GM18868 (cell line): Measurements from ENCODE around the gene MINDY4.

Experiments
- ATAC-seq: cut with Tn5 transposase; IDR thresholded peaks from one replicate; pipeline ENCODE4 v1.9.1; 2021; ENCODE audit warnings: mild to moderate bottlenecking, moderate library complexity; ENCODE audit not compliant: unreplicated experiment

The MINDY4 gene

DNA sequence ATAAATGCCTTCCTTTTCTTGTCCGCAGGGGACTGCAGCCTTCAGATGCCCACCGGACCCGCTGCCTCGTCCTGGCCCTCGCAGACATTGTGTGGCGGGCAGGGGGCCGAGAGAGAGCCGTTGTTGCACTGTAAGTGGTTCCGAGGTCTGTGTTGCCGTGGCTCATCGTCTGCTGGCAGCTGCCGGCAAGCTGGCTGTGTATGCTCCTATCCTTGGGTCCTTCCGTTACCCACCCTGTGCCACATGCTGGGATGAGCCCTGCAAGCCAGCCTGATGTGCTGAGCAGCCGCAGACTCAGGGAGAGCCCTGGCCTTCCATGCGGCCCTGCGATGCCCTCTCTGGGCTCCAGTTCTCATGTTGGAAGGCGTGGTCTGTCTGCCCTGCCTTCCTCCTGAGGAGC lies 79.2 kb downstream of the MINDY4 start:
- no peak for ATAC-seq

DNA sequence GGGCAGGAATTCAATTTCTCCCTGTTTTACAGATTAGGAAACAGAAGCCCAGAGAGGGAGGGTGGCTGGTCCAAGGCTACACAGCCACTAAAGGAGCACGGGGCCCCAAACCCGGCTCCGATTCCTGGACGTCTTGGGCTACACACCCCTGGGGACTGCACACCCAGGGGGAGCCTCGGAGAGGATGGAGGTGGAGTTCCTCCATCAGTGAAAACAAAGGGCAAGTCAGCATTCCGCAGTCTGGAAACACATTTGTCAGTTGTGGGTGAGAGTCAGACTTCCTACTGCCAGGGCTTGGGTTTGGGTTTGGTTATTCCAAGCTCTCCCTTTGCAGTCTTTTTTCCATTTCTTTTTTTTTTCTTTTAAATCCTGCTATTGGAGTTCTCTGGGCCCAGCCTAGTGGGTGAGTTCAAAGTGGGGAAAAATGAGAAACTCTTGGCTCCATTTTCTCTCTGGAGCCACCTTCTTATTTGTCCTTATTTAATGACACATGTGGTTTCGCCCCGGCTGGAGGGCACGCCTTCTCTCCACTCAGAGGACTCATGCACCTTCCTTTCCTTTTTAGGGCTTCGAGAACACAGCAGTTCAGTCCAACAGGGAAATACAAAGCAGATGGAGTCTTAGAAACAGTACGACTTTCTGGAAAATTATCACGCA lies 80.6 kb downstream of the MINDY4 start:
- no peak for ATAC-seq

DNA sequence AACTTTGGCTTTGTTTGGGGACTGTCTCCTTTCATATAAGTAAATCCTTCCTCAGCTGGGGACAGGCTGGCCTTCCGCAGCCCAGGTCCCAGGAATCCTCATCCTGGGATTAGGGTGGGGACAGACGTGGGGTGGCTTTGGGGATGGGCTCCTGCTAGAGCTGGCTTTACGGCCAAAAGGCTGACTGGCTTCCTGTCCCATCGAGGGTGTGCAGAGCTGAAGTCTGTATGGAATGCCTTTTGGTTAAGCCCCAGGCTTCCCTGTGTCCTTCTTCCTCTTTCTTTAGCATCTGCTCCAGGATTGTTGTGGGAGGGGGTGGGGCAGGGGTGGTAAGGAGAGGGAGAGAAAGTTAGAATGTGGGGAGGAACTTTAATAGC lies 81.1 kb downstream of the MINDY4 start:
- no peak for ATAC-seq

DNA sequence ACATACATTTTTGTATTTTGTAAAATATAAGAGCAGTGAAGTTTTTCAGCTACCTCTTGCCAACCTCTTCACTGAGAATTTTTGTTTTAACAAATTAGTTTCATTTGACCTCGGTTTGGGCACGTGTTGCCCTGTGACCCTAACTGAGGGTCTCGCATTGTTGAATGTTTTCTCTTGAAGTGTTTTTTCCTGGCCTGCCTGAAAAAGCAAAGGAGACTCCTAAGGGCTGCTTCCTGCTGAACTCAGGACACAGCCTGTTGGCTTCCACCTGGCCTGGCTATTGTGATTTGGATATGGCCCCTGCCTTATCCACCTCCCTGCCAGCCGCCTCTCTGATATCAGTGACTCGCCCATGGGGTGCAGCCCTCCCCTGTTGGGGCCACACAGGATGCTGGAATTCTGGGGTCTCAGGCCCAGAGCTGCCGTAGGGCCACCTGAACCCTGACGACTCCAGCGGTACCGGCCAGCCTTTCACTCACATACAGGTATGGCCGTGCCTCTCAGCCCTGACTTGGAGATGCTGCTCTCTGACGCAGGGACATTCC lies 81.6 kb downstream of the MINDY4 start:
- no peak for ATAC-seq

DNA sequence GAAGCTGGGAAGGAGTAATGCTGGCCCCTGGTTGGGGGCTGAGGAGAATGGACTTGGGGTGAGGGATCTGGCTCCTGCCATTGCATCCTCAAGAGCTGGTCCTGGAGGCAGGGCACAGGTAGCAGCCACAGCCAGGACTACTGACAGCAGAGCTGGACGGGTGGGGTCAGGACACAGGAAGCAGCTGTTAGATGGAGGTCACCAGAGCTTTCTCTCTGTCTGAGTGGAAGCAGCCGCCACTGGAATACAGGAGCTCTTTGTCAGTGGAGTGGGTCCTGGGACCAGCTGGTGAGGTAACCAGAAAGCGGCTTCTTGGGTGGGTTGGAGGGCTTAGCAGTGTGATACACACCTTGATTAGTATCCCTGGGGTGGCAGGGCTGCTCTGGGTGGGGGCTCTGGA lies 82.4 kb downstream of the MINDY4 start:
- ATAC-seq: no peak

DNA sequence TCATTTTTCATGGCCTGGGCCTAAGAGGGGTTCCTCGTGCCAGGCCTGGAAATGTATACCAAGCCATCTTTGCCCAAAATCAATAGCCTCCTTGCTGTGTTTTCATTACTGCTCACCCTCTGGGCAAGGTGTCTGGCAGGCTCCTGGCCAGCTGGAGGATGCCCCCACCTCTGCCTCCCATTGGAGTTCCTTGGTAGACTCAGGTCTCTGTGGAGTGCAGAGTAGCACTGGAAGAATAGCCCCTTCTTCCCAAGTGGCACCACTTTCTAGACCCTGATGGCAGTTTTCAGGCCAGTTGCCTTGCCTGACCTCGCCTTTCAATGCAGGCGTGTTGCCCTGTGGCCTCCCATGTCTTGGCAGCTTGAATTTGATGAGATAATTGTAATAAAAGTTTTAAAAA lies 84.7 kb downstream of the MINDY4 start:
- no peak for ATAC-seq

DNA sequence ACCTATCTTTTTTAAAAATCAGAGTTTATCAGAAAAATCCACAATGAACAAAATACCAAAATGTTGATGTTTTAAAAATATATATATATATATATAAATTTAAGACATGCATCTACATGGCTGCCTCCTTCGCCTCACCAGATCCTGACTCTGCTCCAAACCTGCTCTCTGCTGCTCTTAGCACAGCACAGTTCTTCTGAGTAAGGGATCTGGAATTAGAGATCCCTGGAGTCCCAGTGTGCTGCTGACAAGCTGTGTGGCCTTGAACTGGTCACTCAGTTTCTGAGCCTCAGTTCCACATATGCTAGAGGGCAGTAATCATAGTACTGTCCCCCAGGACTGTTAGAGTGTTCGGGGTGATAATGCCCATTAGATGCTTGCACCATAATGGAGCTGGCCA lies 87.4 kb downstream of the MINDY4 start:
- ATAC-seq: no peak

DNA sequence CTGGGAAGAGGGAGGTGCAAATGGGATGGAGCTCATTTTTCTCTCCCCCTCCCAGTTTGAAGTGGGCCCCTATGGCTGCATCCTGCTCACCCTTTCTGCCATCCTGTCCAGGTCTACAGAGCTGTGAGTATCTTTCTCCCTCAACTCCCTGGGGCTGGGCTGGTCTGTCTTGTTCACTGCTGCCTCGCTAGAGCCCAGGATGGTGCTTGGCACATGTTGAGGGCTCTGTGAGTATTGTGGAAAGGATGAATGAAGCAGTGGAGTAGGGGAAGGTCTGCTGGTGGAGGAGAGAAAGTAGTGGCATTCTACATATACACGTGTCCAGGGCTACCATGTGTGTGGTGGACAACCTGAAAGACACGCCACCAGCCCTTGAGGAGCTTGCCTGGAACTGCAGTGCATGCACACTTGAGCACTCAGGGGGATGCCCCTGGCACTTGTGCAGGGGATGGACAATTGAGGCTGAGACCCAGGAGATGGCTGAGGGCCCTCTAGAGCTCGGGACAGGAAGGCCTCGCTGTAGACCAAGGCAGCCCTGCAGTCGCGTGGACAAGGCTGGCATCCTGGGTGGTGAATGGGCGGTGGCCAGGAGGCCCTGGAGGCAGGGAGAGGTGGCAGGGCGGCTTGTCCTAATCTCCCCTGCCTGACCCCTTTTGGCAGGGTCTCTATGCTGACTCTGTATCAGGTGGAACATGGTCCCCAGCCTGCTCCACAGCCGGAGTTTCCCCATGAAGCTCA lies 88.2 kb downstream of the MINDY4 start:
- no peak for ATAC-seq

DNA sequence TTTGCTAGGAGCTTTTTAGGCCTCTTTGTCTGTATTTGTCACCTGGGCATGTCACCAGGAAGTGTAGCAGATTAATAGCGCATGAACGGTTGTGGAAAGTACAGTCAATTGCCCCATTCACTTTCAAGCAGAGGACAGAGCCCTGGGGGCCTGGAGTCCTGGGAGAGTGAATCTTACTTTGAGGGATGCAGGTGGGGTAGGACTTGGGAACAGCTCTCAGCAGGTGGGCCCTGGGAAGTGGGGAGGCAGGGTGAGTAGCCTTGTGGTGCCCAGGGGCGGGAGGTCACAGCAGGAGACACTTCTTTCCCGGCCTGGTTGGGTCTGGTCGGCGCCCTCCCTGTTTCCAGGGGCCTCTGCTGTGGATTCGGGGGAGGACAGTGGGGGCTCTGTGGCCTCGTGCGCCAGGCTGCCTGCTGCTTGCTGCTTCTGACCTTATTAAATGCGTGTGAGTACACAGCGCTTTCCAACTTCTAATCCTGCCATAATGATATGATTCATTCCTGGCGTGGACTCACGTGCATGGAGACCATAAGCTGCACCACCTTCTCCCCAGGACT lies 88.8 kb downstream of the MINDY4 start:
- ATAC-seq: no peak

DNA sequence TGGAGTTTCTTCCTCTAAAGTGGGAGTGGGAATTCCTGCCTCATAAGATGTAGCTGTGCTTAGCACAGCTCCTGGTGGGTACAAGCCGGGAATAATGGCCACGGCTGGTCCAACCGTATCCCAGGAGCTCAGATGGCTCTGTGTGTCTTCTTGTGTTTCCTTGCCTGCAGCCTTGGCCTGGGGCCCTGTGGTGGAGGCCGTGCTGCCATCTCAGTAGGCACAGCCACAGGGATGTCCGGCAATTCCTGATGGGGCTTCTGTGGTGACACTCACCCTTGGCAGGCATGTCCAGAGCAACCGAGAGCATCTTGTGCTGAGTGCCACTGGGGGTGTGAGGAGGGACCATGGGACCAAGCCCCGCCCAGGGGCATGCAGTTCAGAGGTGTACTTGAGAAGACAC lies 90.4 kb downstream of the MINDY4 start:
- no peak for ATAC-seq

DNA sequence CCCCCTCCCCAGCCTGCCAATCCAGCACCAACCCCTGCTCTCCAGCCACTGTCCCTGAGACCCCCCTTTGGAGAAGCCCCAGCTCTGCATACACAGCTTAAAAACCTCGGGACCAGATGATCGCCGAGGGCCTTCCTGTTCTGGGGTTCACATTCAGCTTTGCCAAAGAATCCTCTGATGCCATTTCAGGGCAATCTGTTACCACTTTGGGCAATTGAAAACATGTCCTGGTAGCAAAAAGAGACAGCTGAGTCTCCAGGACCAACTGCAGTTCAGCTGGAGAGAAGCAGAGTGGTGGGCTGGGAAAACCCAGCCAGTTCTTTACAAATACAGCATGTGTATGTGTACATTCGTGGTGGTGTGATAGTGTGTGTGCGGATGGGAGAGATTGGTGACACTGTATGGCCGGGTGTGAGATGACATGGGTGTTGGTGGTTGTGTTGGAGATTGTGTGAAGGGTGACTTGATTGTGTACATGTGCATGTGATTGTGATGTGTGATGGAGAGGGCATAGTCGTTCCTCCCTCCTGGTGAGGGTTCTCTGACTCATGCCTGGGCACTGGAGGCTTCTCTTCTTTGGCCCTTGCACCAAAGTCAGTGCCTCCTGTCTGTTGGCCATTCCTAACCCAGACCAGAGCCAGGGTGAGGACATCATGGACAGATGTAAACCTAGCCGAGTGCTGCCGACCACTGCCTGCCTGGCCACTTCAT lies 91.9 kb downstream of the MINDY4 start:
- ATAC-seq: no peak

DNA sequence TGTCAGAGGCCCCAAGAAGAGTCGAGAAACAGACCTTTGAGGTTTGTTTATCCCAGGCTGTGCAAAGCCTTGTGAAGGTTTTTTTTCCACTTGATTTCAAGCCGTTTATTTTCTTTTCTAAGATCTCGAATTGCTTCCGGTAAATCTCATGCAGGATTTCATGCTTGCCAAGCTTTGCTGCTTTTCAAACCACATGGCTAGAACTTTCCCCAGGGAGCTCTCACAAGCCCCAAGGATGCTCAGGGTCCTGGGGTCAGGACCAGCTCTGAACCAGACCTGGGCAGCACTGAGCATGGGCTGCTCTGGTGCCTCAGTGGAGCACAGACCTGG lies 92.5 kb downstream of the MINDY4 start:
- ATAC-seq: no peak

DNA sequence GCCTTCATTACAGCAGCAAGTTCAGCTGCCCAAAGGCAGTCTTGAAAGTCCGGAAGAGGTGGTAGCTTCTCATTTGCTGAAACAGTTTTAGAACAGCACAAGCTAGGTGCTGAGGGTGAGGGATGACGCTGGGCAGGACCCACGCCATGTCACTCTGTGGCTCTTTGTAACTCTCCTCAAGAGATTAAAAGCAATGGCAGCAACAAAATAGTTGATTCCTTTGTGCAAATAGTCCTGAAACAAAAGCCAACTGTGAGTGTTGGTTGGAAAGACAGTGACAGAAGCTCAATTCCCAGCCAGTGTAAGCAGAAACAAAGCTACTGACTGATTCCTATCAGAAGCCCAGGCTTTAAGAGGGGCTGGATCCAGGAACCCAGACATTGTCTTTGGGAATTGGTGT lies 92.9 kb downstream of the MINDY4 start:
- ATAC-seq: no peak

DNA sequence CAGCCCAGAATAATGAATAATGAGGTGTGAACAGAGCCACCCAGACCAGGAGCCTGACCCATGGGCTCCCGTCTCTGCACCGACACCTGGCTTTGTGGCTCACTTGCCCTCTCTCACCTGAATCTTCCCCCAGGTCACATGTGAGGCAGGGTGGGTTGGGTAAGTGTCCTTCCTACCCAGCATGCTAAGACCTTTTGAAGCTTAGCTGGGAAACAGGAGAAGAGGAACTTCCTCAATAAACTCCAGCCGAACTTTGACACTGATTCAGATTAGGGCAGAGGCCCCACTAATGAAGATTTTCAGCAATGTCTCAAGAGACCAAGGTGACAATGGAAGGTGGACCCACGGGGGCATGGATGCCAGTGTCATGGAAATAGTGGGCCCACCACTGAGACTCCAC lies 93.9 kb downstream of the MINDY4 start:
- ATAC-seq: no peak

DNA sequence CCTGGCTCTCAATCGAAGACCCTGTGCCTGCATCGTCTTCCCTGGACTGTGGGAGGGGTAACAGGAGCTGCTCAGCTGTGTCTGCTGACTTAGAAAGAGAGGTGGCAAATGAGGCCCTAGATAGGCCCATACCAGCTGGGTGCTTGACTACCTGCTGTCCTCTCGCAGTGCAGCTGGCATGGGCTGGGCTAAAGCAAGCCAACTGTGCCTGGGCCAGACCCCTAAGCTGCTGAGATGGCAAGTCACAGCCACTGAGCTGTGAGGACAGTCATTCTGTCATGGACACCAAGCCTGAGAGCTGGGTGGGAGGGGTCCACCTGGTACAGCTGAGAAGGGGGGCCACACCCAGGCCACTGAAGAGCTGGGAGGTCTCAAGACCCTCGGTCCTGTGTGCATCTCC lies 94.6 kb downstream of the MINDY4 start:
- ATAC-seq: no peak

DNA sequence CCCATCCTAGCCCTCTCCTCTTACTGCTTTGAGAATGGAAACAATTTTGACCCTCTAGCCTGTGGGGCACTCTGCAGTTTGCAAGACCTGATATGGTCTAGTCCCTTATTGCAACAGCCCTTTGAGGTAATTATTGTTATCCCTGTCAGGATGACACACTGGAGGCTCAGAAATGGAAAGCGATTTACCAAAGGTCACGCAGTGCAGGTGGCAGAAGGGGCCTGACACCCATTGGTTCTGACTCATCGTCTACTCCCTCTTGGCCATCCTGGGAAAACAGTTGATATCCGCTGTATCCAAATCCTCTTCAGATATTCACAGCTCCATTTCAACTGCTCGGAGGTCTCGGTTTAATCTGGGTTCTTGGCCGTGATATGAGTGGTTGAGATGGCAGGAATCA lies 95.7 kb downstream of the MINDY4 start:
- no peak for ATAC-seq

DNA sequence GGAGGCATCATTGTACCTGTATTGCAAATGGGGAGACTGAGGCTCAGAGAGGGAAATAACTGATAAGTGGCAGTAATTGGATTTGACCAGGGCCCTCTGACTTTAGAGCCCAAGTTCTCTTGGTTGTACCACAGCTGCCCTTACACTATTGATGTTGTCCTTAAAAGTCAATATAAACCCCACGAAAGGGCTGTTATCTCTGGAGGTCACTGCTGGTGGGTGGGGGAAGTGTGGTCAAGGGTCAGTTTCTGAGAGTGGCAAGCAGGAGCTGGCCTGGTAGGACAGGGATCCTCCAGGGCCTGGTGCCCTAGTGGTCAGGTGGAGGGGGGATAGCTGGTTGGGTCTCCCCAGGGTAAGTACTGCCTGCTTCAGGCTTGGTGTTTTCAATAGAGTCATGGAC lies 96.3 kb downstream of the MINDY4 start:
- ATAC-seq: no peak

DNA sequence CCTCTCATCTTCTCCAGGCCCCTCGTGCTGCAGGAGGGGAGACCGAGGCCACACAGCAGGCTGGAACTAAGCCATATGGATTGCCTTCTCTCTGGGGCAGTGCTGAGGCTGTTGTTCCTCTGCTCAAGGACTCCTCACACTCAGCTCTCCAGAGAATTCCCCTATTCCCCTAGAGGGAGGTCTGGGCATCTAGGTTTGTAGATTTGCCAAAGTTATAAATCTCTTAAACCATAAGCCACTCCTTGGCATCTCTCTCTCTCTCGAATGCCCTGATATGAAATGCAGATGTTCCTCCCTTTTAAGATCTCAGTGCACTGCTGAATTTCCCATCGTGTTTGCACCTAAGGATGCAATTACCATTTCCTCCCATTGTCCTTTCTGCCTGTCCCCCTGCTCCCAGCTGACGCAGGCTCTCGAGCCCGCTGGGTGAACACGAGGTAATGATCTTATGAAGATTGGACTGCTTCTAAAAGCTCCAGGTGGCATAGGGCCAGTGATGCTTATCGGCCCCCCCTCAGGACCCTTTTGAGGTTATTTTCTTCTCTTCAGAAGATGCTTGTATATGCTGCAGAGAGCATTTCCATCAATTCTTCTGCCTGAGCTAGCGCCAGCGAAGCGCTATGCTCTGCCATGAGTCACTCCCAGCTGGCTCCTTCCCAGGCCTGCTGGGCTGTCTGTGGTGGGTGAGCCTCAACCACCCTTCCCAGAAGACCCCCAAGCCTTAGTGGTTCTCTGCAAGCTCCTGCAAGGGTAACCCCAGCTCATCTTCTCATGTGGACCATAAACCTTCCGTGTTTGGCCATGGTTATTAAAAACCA lies 98.8 kb downstream of the MINDY4 start:
- ATAC-seq: no peak

DNA sequence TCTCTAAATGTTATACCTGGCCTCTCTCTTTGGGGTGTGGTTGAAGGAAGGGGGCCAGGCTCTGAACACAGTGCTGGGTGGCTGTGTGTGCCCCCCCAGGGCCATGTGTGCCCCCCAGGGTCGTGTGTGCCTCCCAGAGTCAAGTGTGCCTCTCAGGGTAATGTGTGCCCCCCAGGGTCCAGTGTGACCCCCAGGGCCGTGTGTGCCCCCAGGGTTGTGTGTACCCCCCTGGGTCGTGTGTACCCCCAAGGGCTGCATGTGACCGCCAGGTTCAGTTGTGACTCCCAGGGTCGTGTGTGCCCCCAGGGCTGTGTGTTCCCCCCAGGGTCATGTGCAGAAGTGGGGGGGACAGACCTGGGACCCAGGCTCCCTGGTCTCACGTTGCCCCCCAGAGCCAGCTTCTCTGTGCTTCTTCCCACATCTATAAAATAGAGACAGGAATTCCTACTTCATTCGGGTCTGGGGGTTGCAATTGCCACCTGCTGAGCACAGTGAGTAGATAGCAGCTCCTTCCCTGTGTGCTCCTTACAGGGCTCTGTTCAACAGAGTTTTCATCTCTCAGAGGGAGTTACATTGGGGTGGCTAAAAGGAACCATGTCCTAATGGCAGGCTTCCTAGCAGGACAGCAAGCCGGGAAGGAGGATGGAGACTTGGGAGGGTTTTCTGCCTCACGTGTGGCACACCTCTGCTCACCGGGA lies 99.8 kb downstream of the MINDY4 start:
- no peak for ATAC-seq

DNA sequence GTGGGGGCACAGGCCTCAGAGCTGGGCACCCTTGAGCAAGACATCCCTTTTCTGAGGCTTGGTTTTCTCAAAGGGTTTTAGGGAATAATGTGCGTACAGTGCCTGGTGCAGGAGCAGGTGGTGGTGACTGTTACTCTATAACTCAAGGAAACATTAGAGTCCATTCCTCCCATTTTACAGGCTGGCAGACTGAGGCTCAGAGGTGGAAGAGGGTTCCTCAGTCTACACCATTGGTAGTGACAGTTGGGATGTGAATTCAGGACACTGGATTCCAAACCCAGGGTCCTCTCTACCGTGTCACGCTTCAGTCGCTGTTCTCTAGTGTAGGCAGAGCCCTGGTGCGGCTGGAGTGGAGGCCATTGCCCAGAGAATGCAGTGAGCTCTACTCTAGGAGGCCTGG lies 100.4 kb downstream of the MINDY4 start:
- ATAC-seq: no peak
